ENCODE results near the gene SPECC1.

GRCh38 chr17:20225162-20226115 is 216.3 kb downstream of the SPECC1 start:
- peak in 1 of 2 donors; percentile 9 for TF ChIP-seq CTCF (conservative IDR thresholded peaks at IDR 0.05 in 1 of 2, IDR thresholded peaks at IDR 0.05 in 1 of 2; ENCODE audit: low read depth in 1 of 2, low read length in 2 of 2)
- TF ChIP-seq EZH2 (IDR thresholded peaks at IDR 0.05; ENCODE audit: low read length, missing control alignments), result no peak

All from fibroblast of lung (primary cell).